Sigmoid colon (tissue), 7 donors: Measurements from ENCODE around the gene SSC4D. TPM values are rescaled to one million over a fixed set of nuclear protein-coding genes. Genes with fewer than 3 reads are reported as not detected.
"Not testable (repeated sequence)": the region's sequence is repeated elsewhere in the genome, so short reads cannot be mapped to it uniquely, and the experiment has no call there.

Source experiments
- DNase-seq: peaks from one replicate; pipeline ENCODE4 v3.0.0-alpha.2; 2019
- H3K27ac ChIP-seq, 4 donors: fragments of 200-600 bp; sonication (generic); one replicate each; pipeline ENCODE4 v1.5.1; 2016 to 2019; ENCODE audit warnings: mild to moderate bottlenecking in 1 of 4
- H3K27me3 ChIP-seq, 3 donors: fragments of 200-600 bp; sonication (generic); one replicate each; pipeline ENCODE4 v1.5.1; 2019; ENCODE audit warnings: mild to moderate bottlenecking in 1 of 3
- H3K36me3 ChIP-seq, 4 donors: fragments of 200-600 bp; sonication (generic); one replicate each; pipeline ENCODE4 v1.5.1; 2016 to 2019
- H3K4me1 ChIP-seq, 4 donors: fragments of 200-600 bp; sonication (generic); one replicate each; pipeline ENCODE4 v1.5.1; 2017 to 2019
- H3K4me3 ChIP-seq, 4 donors: fragments of 200-600 bp; sonication (generic); one replicate each; pipeline ENCODE4 v1.5.1; 2017 to 2019; ENCODE audit warnings: mild to moderate bottlenecking in 2 of 4, moderate library complexity in 1 of 4
- H3K9me3 ChIP-seq, 4 donors: fragments of 200-600 bp in 3 of 4; sonication (generic) in 3 of 4; one replicate each; pipeline versions ENCODE4 v1.5.1 to v1.6.1; 2013 to 2019
- CTCF ChIP-seq, 4 experiments: fragments of 450-650 bp in 3 of 4; fragments of 200-600 bp in 1 of 4; IDR thresholded peaks; one replicate each; pipeline ENCODE4 v1.5.1; 2016 to 2019; ENCODE audit warnings: antibody characterized with exemption in 4 of 4, mild to moderate bottlenecking in 3 of 4, moderate library complexity in 2 of 4
- EP300 ChIP-seq, 4 donors: sonication (generic); formaldehyde crosslinking; IDR thresholded peaks; one replicate each; pipeline ENCODE4 v1.6.1; 2017; ENCODE audit warnings: antibody characterized with exemption in 4 of 4
- POLR2A ChIP-seq, 2 donors: fragments of 450-650 bp; IDR thresholded peaks; one replicate each; pipeline ENCODE4 v1.6.1; 2016; ENCODE audit warnings: antibody characterized with exemption in 2 of 2, mild to moderate bottlenecking in 2 of 2, moderate library complexity in 2 of 2
- POLR2AphosphoS5 ChIP-seq, 4 donors: sonication (generic); formaldehyde crosslinking; IDR thresholded peaks; one replicate each; pipeline ENCODE4 v1.6.1; 2017; ENCODE audit warnings: antibody characterized with exemption in 4 of 4
- WGBS, 2 donors: extraction: QIAGEN DNeasy Blood & Tissue Kit; methylation state at CpG; one replicate each; pipeline ENCODE4 v1.1.7; 2013; 5-methylcytosine and 5-hydroxymethylcytosine counted together
- intact Hi-C: fragments of 100-400 bp; cut with DNase I; formaldehyde crosslinking; loops from one replicate; pipeline ENCODE4 v1.15.1; 2023
- polyA plus RNA-seq, 3 donors: library from polyadenylated mRNA; stranded (reverse); fragments of 200-250 nt; gene quantifications; one replicate each; pipeline ENCODE4 v1.2.3, GENCODE V29; 2013
- total RNA-seq, 4 donors: library from RNA; depleted of rRNA; stranded (reverse); fragments of >200 nt; gene quantifications; one replicate each; pipeline ENCODE4 v1.1.0, GENCODE V29; 2016
- donor health status: healthy with polysubstance abuse.
- donor health status: Bipolar disorder and iron deficiency.
- donor health status: healthy.

Gene SSC4D
- total and polyA plus RNA-seq, 7 donors = 0.47 to 3.6 (median 0.93) TPM; not detected in 3

GRCh38 chr7:76437873-76438272 lies 28.4 kb upstream of the SSC4D start:
- H3K4me3 ChIP-seq, intact Hi-C loops, H3K36me3 ChIP-seq, H3K27me3 ChIP-seq, H3K9me3 ChIP-seq, H3K4me1 ChIP-seq: not testable (repeated sequence)
- WGBS, 2 donors = 1 to 14% methylated on average over 2 of the region's 2 CpGs
- peak overlapping the region in 1 of 4 donors; percentile 25 for H3K27ac ChIP-seq
- DNase-seq = peak; percentile 74
- TF ChIP-seq CTCF (IDR thresholded peaks at IDR 0.05) (peak in 2 of 4 experiments; percentile 31 to 63), POLR2AphosphoS5 (IDR thresholded peaks at IDR 0.05) (peak in 1 of 4 donors; percentile 23)

- intact Hi-C loops = no loop called here
- DNase-seq = no peak
- H3K27ac ChIP-seq = no peak overlapping the region
- 96 to 97% methylated on average over 3 of the region's 3 CpGs for WGBS, 2 donors
- H3K27me3 ChIP-seq = no peaks in the 10 kb centered on the region
- H3K36me3 ChIP-seq = no peaks in the 10 kb centered on the region
- H3K9me3 ChIP-seq = no peaks in the 10 kb centered on the region
- H3K4me3 ChIP-seq = no peak overlapping the region
- TF ChIP-seq POLR2A (IDR thresholded peaks at IDR 0.05) (no peak), POLR2AphosphoS5 (IDR thresholded peaks at IDR 0.05) (no peak), CTCF (IDR thresholded peaks at IDR 0.05) (no peak), EP300 (IDR thresholded peaks at IDR 0.05) (no peak)
- no peaks in the 10 kb centered on the region for H3K4me1 ChIP-seq
Observed at GRCh38 chr7:76430836-76431235, 21.3 kb upstream of the SSC4D start.

- Histone ChIP-seq H3K4me1 (no peaks in the 10 kb centered on the region), H3K27ac (no peak overlapping the region), H3K36me3 (no peaks in the 10 kb centered on the region), H3K4me3 (no peak overlapping the region), H3K9me3 (no peaks in the 10 kb centered on the region), H3K27me3 (no peaks in the 10 kb centered on the region)
- 95% methylated on average over 9 of the region's 9 CpGs for WGBS, 2 donors
- intact Hi-C loops = no loop called here
- DNase-seq = peak; percentile 20
- TF ChIP-seq EP300 (IDR thresholded peaks at IDR 0.05) = no peak
- TF ChIP-seq CTCF (IDR thresholded peaks at IDR 0.05) = no peak
- no peak for TF ChIP-seq POLR2A (IDR thresholded peaks at IDR 0.05)
- TF ChIP-seq POLR2AphosphoS5 (IDR thresholded peaks at IDR 0.05) = no peak
Observed at GRCh38 chr7:76430211-76430610, 20.7 kb upstream of the SSC4D start.

- WGBS, 2 donors = 84 to 86% methylated on average over 18 of the region's 18 CpGs
- Histone ChIP-seq H3K27me3 (peaks cover 0 to 10% (median 0%) of the 10 kb centered on the region in 3 donors), H3K9me3 (no peaks in the 10 kb centered on the region), H3K4me3 (no peak overlapping the region), H3K27ac (no peak overlapping the region), H3K4me1 (no peaks in the 10 kb centered on the region), H3K36me3 (no peaks in the 10 kb centered on the region)
- peak; percentile 58 for DNase-seq
- TF ChIP-seq POLR2A (IDR thresholded peaks at IDR 0.05) = no peak
- no peak for TF ChIP-seq EP300 (IDR thresholded peaks at IDR 0.05)
- no peak for TF ChIP-seq POLR2AphosphoS5 (IDR thresholded peaks at IDR 0.05)
- intact Hi-C loops = no loop called here
Observed at GRCh38 chr7:76428868-76429805, 19.6 kb upstream of the SSC4D start.

- no peak for TF ChIP-seq EP300 (IDR thresholded peaks at IDR 0.05)
- TF ChIP-seq CTCF (IDR thresholded peaks at IDR 0.05) = no peak
- no peak for TF ChIP-seq POLR2A (IDR thresholded peaks at IDR 0.05)
- no peak for TF ChIP-seq POLR2AphosphoS5 (IDR thresholded peaks at IDR 0.05)
- intact Hi-C loops = no loop called here
- peak; percentile 29 for DNase-seq
- WGBS, 2 donors = 92% methylated on average over 13 of the region's 13 CpGs
- H3K4me3 ChIP-seq = no peak overlapping the region
- H3K27ac ChIP-seq = no peak overlapping the region
- peaks cover 0 to 19% (median 0%) of the 10 kb centered on the region in 3 donors for H3K27me3 ChIP-seq
- H3K9me3 ChIP-seq = no peaks in the 10 kb centered on the region
- no peaks in the 10 kb centered on the region for H3K4me1 ChIP-seq
- H3K36me3 ChIP-seq = no peaks in the 10 kb centered on the region
Observed at GRCh38 chr7:76428149-76428823, 18.8 kb upstream of the SSC4D start.
